ENCODE data around the gene TIAM2.

TIAM2 gene

GRCh38 chr6:155033021-155033791 lies 38.1 kb downstream of the TIAM2 start:
- FAIRE-seq (no peak), DNase-seq (ENCODE audit: insufficient read length) (no peak)
- TF ChIP-seq POLR2A (IDR thresholded peaks at IDR 0.05; ENCODE audit: low read depth, low read length): no peak
- TF ChIP-seq TAF1 (IDR thresholded peaks at IDR 0.05; ENCODE audit: borderline replicate concordance, low read depth, low read length): no peak
- TF ChIP-seq POLR2AphosphoS5 (IDR thresholded peaks at IDR 0.05; ENCODE audit: low read depth, low read length): no peak

- FAIRE-seq (no peak), DNase-seq (ENCODE audit: insufficient read length) (no peak)
- TF ChIP-seq POLR2A (IDR thresholded peaks at IDR 0.05; ENCODE audit: low read depth, low read length): no peak
- no peak for TF ChIP-seq TAF1 (IDR thresholded peaks at IDR 0.05; ENCODE audit: borderline replicate concordance, low read depth, low read length)
- no peak for TF ChIP-seq POLR2AphosphoS5 (IDR thresholded peaks at IDR 0.05; ENCODE audit: low read depth, low read length)
Observed at GRCh38 chr6:155036907-155037306, 41.8 kb downstream of the TIAM2 start.

GRCh38 chr6:155038104-155038503 lies 43.0 kb downstream of the TIAM2 start:
- DNase-seq (ENCODE audit: insufficient read length) (no peak), FAIRE-seq (no peak)
- TF ChIP-seq POLR2AphosphoS5 (IDR thresholded peaks at IDR 0.05; ENCODE audit: low read depth, low read length): no peak
- TF ChIP-seq TAF1 (IDR thresholded peaks at IDR 0.05; ENCODE audit: borderline replicate concordance, low read depth, low read length): no peak
- TF ChIP-seq POLR2A (IDR thresholded peaks at IDR 0.05; ENCODE audit: low read depth, low read length): no peak

GRCh38 chr6:155038527-155038926 lies 43.4 kb downstream of the TIAM2 start:
- TF ChIP-seq TAF1 (IDR thresholded peaks at IDR 0.05; ENCODE audit: borderline replicate concordance, low read depth, low read length) (no peak), POLR2A (IDR thresholded peaks at IDR 0.05; ENCODE audit: low read depth, low read length) (no peak), POLR2AphosphoS5 (IDR thresholded peaks at IDR 0.05; ENCODE audit: low read depth, low read length) (no peak)
- no peak for FAIRE-seq
- DNase-seq (ENCODE audit: insufficient read length): no peak

GRCh38 chr6:155039618-155040017 lies 44.5 kb downstream of the TIAM2 start:
- FAIRE-seq (no peak), DNase-seq (ENCODE audit: insufficient read length) (no peak)
- TF ChIP-seq POLR2A (IDR thresholded peaks at IDR 0.05; ENCODE audit: low read depth, low read length) (no peak), POLR2AphosphoS5 (IDR thresholded peaks at IDR 0.05; ENCODE audit: low read depth, low read length) (no peak), TAF1 (IDR thresholded peaks at IDR 0.05; ENCODE audit: borderline replicate concordance, low read depth, low read length) (no peak)

- TF ChIP-seq POLR2AphosphoS5 (IDR thresholded peaks at IDR 0.05; ENCODE audit: low read depth, low read length) (no peak), POLR2A (IDR thresholded peaks at IDR 0.05; ENCODE audit: low read depth, low read length) (no peak), TAF1 (IDR thresholded peaks at IDR 0.05; ENCODE audit: borderline replicate concordance, low read depth, low read length) (no peak)
- DNase-seq (ENCODE audit: insufficient read length) (no peak), FAIRE-seq (no peak)
Observed at GRCh38 chr6:155040154-155040553, 45.0 kb downstream of the TIAM2 start.

GRCh38 chr6:155040901-155041650 lies 46.0 kb downstream of the TIAM2 start:
- FAIRE-seq: no peak

GRCh38 chr6:155041741-155042279 lies 46.7 kb downstream of the TIAM2 start:
- no peak for FAIRE-seq
- TF ChIP-seq POLR2A (IDR thresholded peaks at IDR 0.05; ENCODE audit: low read depth, low read length) (no peak), TAF1 (IDR thresholded peaks at IDR 0.05; ENCODE audit: borderline replicate concordance, low read depth, low read length) (no peak), POLR2AphosphoS5 (IDR thresholded peaks at IDR 0.05; ENCODE audit: low read depth, low read length) (no peak)
- DNase-seq (ENCODE audit: insufficient read length): no peak

More at GRCh38 chr6:155040901-155041650, 46.0 kb downstream of the TIAM2 start:
- TF ChIP-seq POLR2A (IDR thresholded peaks at IDR 0.05; ENCODE audit: low read depth, low read length) (no peak), POLR2AphosphoS5 (IDR thresholded peaks at IDR 0.05; ENCODE audit: low read depth, low read length) (no peak), TAF1 (IDR thresholded peaks at IDR 0.05; ENCODE audit: borderline replicate concordance, low read depth, low read length) (no peak)
- DNase-seq (ENCODE audit: insufficient read length): no peak

GRCh38 chr6:155042983-155043382 lies 47.9 kb downstream of the TIAM2 start:
- DNase-seq (ENCODE audit: insufficient read length) (no peak), FAIRE-seq (no peak)
- no peak for TF ChIP-seq POLR2AphosphoS5 (IDR thresholded peaks at IDR 0.05; ENCODE audit: low read depth, low read length)
- TF ChIP-seq TAF1 (IDR thresholded peaks at IDR 0.05; ENCODE audit: borderline replicate concordance, low read depth, low read length): no peak
- no peak for TF ChIP-seq POLR2A (IDR thresholded peaks at IDR 0.05; ENCODE audit: low read depth, low read length)

- DNase-seq (ENCODE audit: insufficient read length) (no peak), FAIRE-seq (no peak)
- TF ChIP-seq POLR2AphosphoS5 (IDR thresholded peaks at IDR 0.05; ENCODE audit: low read depth, low read length): no peak
- TF ChIP-seq POLR2A (IDR thresholded peaks at IDR 0.05; ENCODE audit: low read depth, low read length): no peak
- no peak for TF ChIP-seq TAF1 (IDR thresholded peaks at IDR 0.05; ENCODE audit: borderline replicate concordance, low read depth, low read length)
Observed at GRCh38 chr6:155045561-155046404, 50.7 kb downstream of the TIAM2 start.

- FAIRE-seq (no peak), DNase-seq (ENCODE audit: insufficient read length) (no peak)
- no peak for TF ChIP-seq POLR2AphosphoS5 (IDR thresholded peaks at IDR 0.05; ENCODE audit: low read depth, low read length)
Observed at GRCh38 chr6:155047523-155047922, 52.4 kb downstream of the TIAM2 start.

Measured in GM12892 (cell line).